ENCODE data around the gene NAV1. TPM values are rescaled to one million over a fixed set of nuclear protein-coding genes. Genes with fewer than 3 reads are reported as not detected.

The NAV1 gene
- total RNA-seq, 2 experiments from 2014 or later, result 2.5 to 3.2 TPM

- ATAC-seq (ENCODE audit: low read depth) (no peak), DNase-seq (no peak)
- no peaks in the 10 kb centered on the region for H3K36me3 Mint-ChIP-seq
- H3K9me3 Mint-ChIP-seq, result no peaks in the 10 kb centered on the region
- H3K4me3 Mint-ChIP-seq, result no peak overlapping the region
- H3K27me3 Mint-ChIP-seq, result peaks cover 12% of the 10 kb centered on the region
- H3K27ac Mint-ChIP-seq, result no peak overlapping the region
- POLR2A ChIA-PET, result no interaction called here
- H3K4me1 Mint-ChIP-seq, result peaks cover 6% of the 10 kb centered on the region
These were observed 14.7 kb downstream of the NAV1 start for GRCh38 chr1:201553496-201554189.

DNA sequence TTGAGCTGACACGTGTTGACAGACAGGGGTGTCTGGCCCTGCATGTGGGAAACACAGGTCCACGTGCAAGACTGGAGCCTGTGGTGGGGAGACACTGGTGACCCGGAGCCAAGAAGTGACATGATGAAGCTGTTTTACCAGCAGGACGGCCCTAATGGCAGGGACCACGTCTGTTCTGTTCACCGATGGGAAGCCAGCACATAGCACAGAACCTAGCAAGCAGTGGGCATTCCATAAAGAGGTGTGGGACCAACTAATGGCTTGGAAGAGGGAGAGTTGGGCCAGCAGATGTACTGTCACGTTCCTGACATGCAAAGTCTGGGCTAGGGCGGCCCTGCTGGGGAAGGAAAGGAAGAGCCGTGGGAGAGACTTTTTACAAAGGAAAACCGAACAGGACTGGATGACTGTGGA is 15.3 kb downstream of the NAV1 start:
- Mint-ChIP-seq H3K27me3 (peaks cover 10% of the 10 kb centered on the region), H3K4me3 (no peak overlapping the region), H3K9me3 (no peaks in the 10 kb centered on the region), H3K27ac (no peak overlapping the region), H3K4me1 (peaks cover 6% of the 10 kb centered on the region), H3K36me3 (no peaks in the 10 kb centered on the region)
- POLR2A ChIA-PET, result no interaction called here
- ATAC-seq (ENCODE audit: low read depth), result no peak
- DNase-seq, result no peak

DNA sequence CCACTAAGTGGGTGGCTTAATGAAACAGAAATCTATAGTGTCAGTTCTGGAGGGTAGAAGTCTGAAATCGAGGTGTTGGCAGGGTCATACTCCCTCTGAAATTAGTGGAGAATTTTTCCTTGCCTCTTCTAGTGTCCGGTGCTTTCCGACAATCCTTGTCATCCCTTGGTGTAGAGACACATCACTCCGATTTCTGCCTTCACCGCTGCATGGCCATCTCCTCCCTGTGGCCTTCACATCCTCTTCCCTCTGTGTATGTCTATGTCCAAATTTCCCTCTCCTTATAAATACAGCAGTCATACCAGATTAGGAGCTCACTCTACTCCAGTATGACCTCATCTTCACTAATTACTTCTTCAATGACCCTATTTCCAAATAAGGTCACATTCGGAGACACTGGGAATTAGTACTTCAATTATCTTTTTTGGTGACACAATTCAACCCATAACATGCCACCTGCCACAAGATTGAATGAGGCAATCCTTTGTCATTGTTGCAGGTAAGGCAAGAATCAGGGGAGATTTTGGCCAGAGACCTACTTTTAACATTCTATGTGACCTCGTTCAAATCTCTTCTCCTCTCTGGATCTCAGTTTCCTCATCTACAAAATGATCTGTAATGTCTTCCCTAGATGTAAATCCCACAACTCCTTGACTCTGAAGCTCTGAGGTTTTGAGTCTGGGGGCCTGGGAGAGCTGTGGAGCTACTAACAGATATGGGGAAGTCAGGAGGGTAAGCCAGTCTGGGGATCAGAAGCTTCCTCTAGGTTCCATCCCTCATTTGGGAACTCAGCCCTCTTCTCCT is 16.1 kb downstream of the NAV1 start:
- ATAC-seq (ENCODE audit: low read depth) (no peak), DNase-seq (no peak)
- Mint-ChIP-seq H3K36me3 (no peaks in the 10 kb centered on the region), H3K9me3 (no peaks in the 10 kb centered on the region), H3K4me3 (no peak overlapping the region), H3K27ac (no peak overlapping the region), H3K4me1 (peaks cover 6% of the 10 kb centered on the region), H3K27me3 (peaks cover 10% of the 10 kb centered on the region)
- POLR2A ChIA-PET, result no interaction called here

- Mint-ChIP-seq H3K27me3 (peaks cover 11% of the 10 kb centered on the region), H3K27ac (no peak overlapping the region), H3K36me3 (no peaks in the 10 kb centered on the region), H3K9me3 (no peaks in the 10 kb centered on the region), H3K4me1 (peaks cover 6% of the 10 kb centered on the region), H3K4me3 (no peak overlapping the region)
- DNase-seq, result no peak
- no peak for ATAC-seq (ENCODE audit: low read depth)
- POLR2A ChIA-PET, result no interaction called here
These were observed 16.6 kb downstream of the NAV1 start for GRCh38 chr1:201555593-201555945.

- H3K4me3 Mint-ChIP-seq, result no peak overlapping the region
- no peak for ATAC-seq (ENCODE audit: low read depth)
- DNase-seq, result no peak
- POLR2A ChIA-PET, result interaction anchor here (0.6 kb wide), 1 partner anchor 122 kb away, joined by 4 read pairs; no protein-coding TSS in a partner anchor
- H3K4me1 Mint-ChIP-seq, result peaks cover 3% of the 10 kb centered on the region
- peaks cover 11% of the 10 kb centered on the region for H3K27me3 Mint-ChIP-seq
- H3K9me3 Mint-ChIP-seq, result no peaks in the 10 kb centered on the region
- H3K27ac Mint-ChIP-seq, result no peak overlapping the region
- H3K36me3 Mint-ChIP-seq, result no peaks in the 10 kb centered on the region
These were observed 18.1 kb downstream of the NAV1 start for GRCh38 chr1:201556841-201557571.

DNA sequence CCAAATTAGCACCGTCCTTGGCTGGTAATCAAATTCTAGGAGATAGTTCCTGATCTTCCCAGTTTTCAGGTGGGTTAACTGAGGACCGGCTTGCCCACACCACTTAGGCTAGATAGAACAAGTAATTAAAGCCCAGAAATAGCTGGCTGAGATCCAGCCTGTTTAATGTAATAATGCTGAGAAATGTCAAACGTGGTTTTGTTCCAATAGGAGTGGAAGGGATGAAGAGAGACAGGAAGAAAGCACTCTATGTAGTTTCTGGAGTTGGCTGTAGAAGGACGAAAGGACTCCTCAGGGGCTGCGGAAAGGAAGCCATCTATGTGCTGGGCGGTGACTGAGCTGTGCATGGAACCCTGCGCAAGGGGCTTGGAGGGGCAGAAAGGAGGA is 18.6 kb downstream of the NAV1 start:
- ATAC-seq (ENCODE audit: low read depth) (no peak), DNase-seq (no peak)
- Mint-ChIP-seq H3K9me3 (no peaks in the 10 kb centered on the region), H3K27ac (no peak overlapping the region), H3K4me3 (no peak overlapping the region), H3K4me1 (peaks cover 3% of the 10 kb centered on the region), H3K27me3 (peaks cover 11% of the 10 kb centered on the region), H3K36me3 (no peaks in the 10 kb centered on the region)
- POLR2A ChIA-PET, result interaction anchor here (0.6 kb wide), 1 partner anchor 122 kb away, joined by 4 read pairs; no protein-coding TSS in a partner anchor

- POLR2A ChIA-PET, result no interaction called here
- ATAC-seq (ENCODE audit: low read depth) (peak; percentile 77), DNase-seq (peak; percentile 76)
- peaks cover 9% of the 10 kb centered on the region for H3K27me3 Mint-ChIP-seq
- H3K4me3 Mint-ChIP-seq, result no peak overlapping the region
- no peak overlapping the region for H3K27ac Mint-ChIP-seq
- H3K36me3 Mint-ChIP-seq, result no peaks in the 10 kb centered on the region
- H3K4me1 Mint-ChIP-seq, result peaks cover 3% of the 10 kb centered on the region
- H3K9me3 Mint-ChIP-seq, result no peaks in the 10 kb centered on the region
These were observed 20.8 kb downstream of the NAV1 start for GRCh38 chr1:201559679-201560162.

- Mint-ChIP-seq H3K27me3 (peaks cover 2% of the 10 kb centered on the region), H3K27ac (no peak overlapping the region), H3K4me1 (no peaks in the 10 kb centered on the region), H3K36me3 (no peaks in the 10 kb centered on the region), H3K4me3 (no peak overlapping the region), H3K9me3 (no peaks in the 10 kb centered on the region)
- POLR2A ChIA-PET, result no interaction called here
- DNase-seq, result no peak
- ATAC-seq (ENCODE audit: low read depth), result no peak
These were observed 21.6 kb downstream of the NAV1 start for GRCh38 chr1:201560328-201561194.

GRCh38 chr1:201561195-201561564 is 22.3 kb downstream of the NAV1 start:
- Mint-ChIP-seq H3K9me3 (no peaks in the 10 kb centered on the region), H3K27me3 (peaks cover 2% of the 10 kb centered on the region), H3K4me1 (no peaks in the 10 kb centered on the region), H3K27ac (no peak overlapping the region), H3K36me3 (no peaks in the 10 kb centered on the region), H3K4me3 (no peak overlapping the region)
- ATAC-seq (ENCODE audit: low read depth), result no peak
- POLR2A ChIA-PET, result no interaction called here
- no peak for DNase-seq

DNA sequence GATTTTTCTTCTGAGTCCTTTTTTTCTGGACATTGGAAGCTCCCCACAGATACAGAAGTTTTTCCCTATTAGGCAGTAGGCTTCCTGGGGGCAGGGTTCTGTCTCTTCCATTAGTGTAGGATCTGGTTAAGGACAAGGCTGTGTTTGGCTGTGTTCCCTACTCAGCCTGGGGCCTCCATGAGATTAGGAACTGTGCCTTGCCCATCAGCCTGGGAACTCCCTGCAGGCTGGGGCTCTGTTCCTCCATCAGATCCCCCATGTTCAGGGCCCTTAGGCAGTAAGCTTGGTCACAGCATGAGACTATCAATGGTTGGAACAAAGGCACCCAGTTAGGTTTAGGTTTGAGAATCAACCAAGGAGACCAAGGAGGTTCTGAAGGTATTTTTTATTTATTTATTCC is 22.7 kb downstream of the NAV1 start:
- Mint-ChIP-seq H3K4me3 (no peak overlapping the region), H3K27ac (no peak overlapping the region), H3K4me1 (no peaks in the 10 kb centered on the region), H3K27me3 (peaks cover 2% of the 10 kb centered on the region), H3K36me3 (no peaks in the 10 kb centered on the region), H3K9me3 (no peaks in the 10 kb centered on the region)
- no peak for ATAC-seq (ENCODE audit: low read depth)
- DNase-seq, result no peak
- POLR2A ChIA-PET, result no interaction called here

DNA sequence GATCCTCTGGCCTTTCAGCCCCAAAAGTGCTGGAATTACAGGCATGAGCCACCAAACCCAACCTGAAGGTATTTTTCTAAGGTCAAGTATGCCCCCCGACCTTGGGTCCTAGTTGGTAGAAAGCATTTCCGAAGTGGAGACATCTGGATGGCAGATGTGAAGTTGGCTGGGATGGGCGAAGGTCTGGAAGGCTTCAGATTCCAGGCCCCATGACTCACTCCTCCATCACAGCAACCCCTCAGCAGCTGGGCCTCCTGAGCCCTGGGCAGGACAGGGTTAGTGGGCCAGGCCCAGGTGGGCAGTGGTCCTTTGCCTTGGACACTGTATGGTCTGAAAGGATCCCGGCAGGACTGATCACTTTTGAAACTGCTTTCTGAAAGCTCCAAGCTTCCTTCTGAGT is 23.3 kb downstream of the NAV1 start:
- DNase-seq (no peak), ATAC-seq (ENCODE audit: low read depth) (no peak)

GRCh38 chr1:201562659-201563405 is 23.9 kb downstream of the NAV1 start:
- DNase-seq (no peak), ATAC-seq (ENCODE audit: low read depth) (no peak)
- H3K36me3 Mint-ChIP-seq, result no peaks in the 10 kb centered on the region
- H3K4me1 Mint-ChIP-seq, result no peaks in the 10 kb centered on the region
- peaks cover 2% of the 10 kb centered on the region for H3K27me3 Mint-ChIP-seq
- no peak overlapping the region for H3K4me3 Mint-ChIP-seq
- H3K9me3 Mint-ChIP-seq, result no peaks in the 10 kb centered on the region
- H3K27ac Mint-ChIP-seq, result no peak overlapping the region
- POLR2A ChIA-PET, result no interaction called here

More for the DNA sequence above, 23.3 kb downstream of the NAV1 start:
- no peaks in the 10 kb centered on the region for H3K4me1 Mint-ChIP-seq
- H3K27me3 Mint-ChIP-seq, result peaks cover 2% of the 10 kb centered on the region
- H3K27ac Mint-ChIP-seq, result no peak overlapping the region
- H3K9me3 Mint-ChIP-seq, result no peaks in the 10 kb centered on the region
- H3K36me3 Mint-ChIP-seq, result no peaks in the 10 kb centered on the region
- POLR2A ChIA-PET, result no interaction called here
- no peak overlapping the region for H3K4me3 Mint-ChIP-seq

Measured in activated naive CD8-positive, alpha-beta T cell treated with anti-CD3 and anti-CD28 coated beads, Interleukin-2, amount 10 ng/mL, durations not matched to agents 7 days and 5 days (primary cell).